GM12892 (cell line): ENCODE results near the gene NFYC.
"Not testable (repeated sequence)": the region's sequence is repeated elsewhere in the genome, so short reads cannot be mapped to it uniquely, and the experiment has no call there.

Experiments
- DNase-seq: peaks from one replicate; pipeline ENCODE4 v3.0.0; 2011; ENCODE audit not compliant: insufficient read length
- FAIRE-seq: peaks from 2 replicates; lab custom pipeline; 2011; peaks lifted over from hg19 to GRCh38; lab: Jason Lieb, UNC
- POLR2A ChIP-seq: IDR thresholded peaks from 2 replicates; pipeline ENCODE4 v1.6.1; 2011; ENCODE audit warnings: low read depth, low read length, control low read depth
- POLR2AphosphoS5 ChIP-seq: IDR thresholded peaks from 2 replicates; pipeline ENCODE4 v1.6.1; 2011; ENCODE audit warnings: low read depth, low read length, control low read depth
- TAF1 ChIP-seq: IDR thresholded peaks from 2 replicates; pipeline ENCODE4 v1.6.1; 2011; ENCODE audit warnings: low read depth, mild to moderate bottlenecking, control low read depth, low read length, borderline replicate concordance

Gene NFYC

GRCh38 chr1:40712997-40713396 is 21.5 kb downstream of the NFYC start:
- DNase-seq: no peak
- FAIRE-seq: peak; percentile 81
- TF ChIP-seq POLR2AphosphoS5 (no peak), TAF1 (no peak), POLR2A (no peak)

- FAIRE-seq (no peak), DNase-seq (no peak)
- TF ChIP-seq TAF1 (no peak), POLR2AphosphoS5 (no peak), POLR2A (no peak)
These were observed 24.1 kb downstream of the NFYC start for GRCh38 chr1:40715491-40716059.

- FAIRE-seq (no peak), DNase-seq (no peak)
- no peak for TF ChIP-seq POLR2AphosphoS5
- no peak for TF ChIP-seq TAF1
- TF ChIP-seq POLR2A: no peak
These were observed 25.6 kb downstream of the NFYC start for GRCh38 chr1:40717065-40717464.

GRCh38 chr1:40717955-40718354 is 26.5 kb downstream of the NFYC start:
- no peak for TF ChIP-seq POLR2AphosphoS5
- no peak for TF ChIP-seq POLR2A
- TF ChIP-seq TAF1: no peak
- peak; percentile 24 for FAIRE-seq
- DNase-seq: no peak

GRCh38 chr1:40720493-40720892 is 29.0 kb downstream of the NFYC start:
- no peak for FAIRE-seq
- DNase-seq: no peak
- TF ChIP-seq POLR2AphosphoS5: no peak
- no peak for TF ChIP-seq TAF1
- TF ChIP-seq POLR2A: no peak

GRCh38 chr1:40722622-40723021 is 31.1 kb downstream of the NFYC start:
- TF ChIP-seq TAF1 (no peak), POLR2A (no peak), POLR2AphosphoS5 (no peak)
- FAIRE-seq: no peak
- DNase-seq: no peak

GRCh38 chr1:40723196-40723955 is 31.9 kb downstream of the NFYC start:
- FAIRE-seq: no peak
- no peak for DNase-seq
- TF ChIP-seq POLR2A (no peak), POLR2AphosphoS5 (no peak), TAF1 (no peak)

GRCh38 chr1:40727662-40728061 is 36.2 kb downstream of the NFYC start:
- DNase-seq, FAIRE-seq: not testable (repeated sequence)

GRCh38 chr1:40729316-40729862 is 37.9 kb downstream of the NFYC start:
- not testable (repeated sequence) for FAIRE-seq, DNase-seq

- DNase-seq (no peak), FAIRE-seq (no peak)
- TF ChIP-seq TAF1 (no peak), POLR2AphosphoS5 (no peak), POLR2A (no peak)
These were observed 41.3 kb downstream of the NFYC start for GRCh38 chr1:40732756-40733301.

GRCh38 chr1:40734882-40735628 is 43.6 kb downstream of the NFYC start:
- no peak for FAIRE-seq

More at GRCh38 chr1:40734882-40735628, 43.6 kb downstream of the NFYC start:
- no peak for DNase-seq
- no peak for TF ChIP-seq POLR2AphosphoS5
